B cell (primary cell): ENCODE data around the gene SFTPB. TPM values are rescaled to one million over a fixed set of nuclear protein-coding genes. Genes with fewer than 3 reads are reported as not detected.

ENCODE experiments used
- ATAC-seq: fragments of 200-7000 bp; cut with Tn5 transposase; one replicate; pipeline ENCODE4 v1.10.0; 2021; ENCODE audit warnings: low read depth, mild to moderate bottlenecking, moderate number of reproducible peaks, moderate library complexity
- CTCF ChIA-PET: fragments of 350-600 bp; sonication (Branson Sonifier 250); formaldehyde crosslinking; loops from one replicate; lab custom pipeline; 2021; ENCODE audit warnings: antibody characterized with exemption, inconsistent platforms; lab: Charles Lee
- POLR2A ChIA-PET: fragments of 350-600 bp; sonication (Branson Sonifier 250); formaldehyde crosslinking; loops from one replicate; lab custom pipeline; 2021; ENCODE audit warnings: antibody characterized with exemption; lab: Charles Lee
- DNase-seq: peaks from one replicate; pipeline ENCODE4 v3.0.0; 2013
- H2AFZ ChIP-seq: 2 replicates; pipeline ENCODE4 v1.6.1; 2012; ENCODE audit warnings: mild to moderate bottlenecking, low read depth, low read length; ENCODE audit not compliant: insufficient read depth, poor library complexity, severe bottlenecking
- H3K27ac ChIP-seq, 2 donors: 1 replicate in 1 of 2; 2 replicates in 1 of 2; pipeline ENCODE4 v1.5.1; 2012 to 2013; ENCODE audit warnings: low read length in 2 of 2, mild to moderate bottlenecking in 2 of 2, moderate library complexity in 1 of 2
- H3K27me3 ChIP-seq, 4 experiments: fragments of 200-600 bp in 1 of 4; sonication (generic) in 1 of 4; replicated peaks in 1 of 4; 1 replicate in 2 of 4; 2 replicates in 2 of 4; pipeline versions ENCODE4 v1.6.1 to v1.7.0; 2013 to 2016; ENCODE audit warnings: low read length in 3 of 4, mild to moderate bottlenecking in 2 of 4, mixed read lengths in 1 of 4, moderate library complexity in 1 of 4; ENCODE audit not compliant: insufficient read depth in 4 of 4, control insufficient read depth in 3 of 4; ENCODE audit errors: control extremely low read depth in 1 of 4
- H3K36me3 ChIP-seq, 2 experiments: replicated peaks in 1 of 2; 1 replicate in 1 of 2; 2 replicates in 1 of 2; pipeline versions ENCODE4 v1.6.1 to v1.7.1; 2013; ENCODE audit warnings: low read length in 1 of 2; ENCODE audit not compliant: insufficient read depth in 2 of 2, control insufficient read depth in 1 of 2; ENCODE audit errors: control extremely low read depth in 1 of 2, extremely low read depth in 1 of 2
- H3K4me1 ChIP-seq, 2 donors: fragments of 200-600 bp in 1 of 2; sonication (generic) in 1 of 2; 1 replicate in 1 of 2; 2 replicates in 1 of 2; pipeline versions ENCODE4 v1.5.1 to v1.6.1; 2013 to 2017; ENCODE audit warnings: low read length in 2 of 2; ENCODE audit not compliant: control insufficient read depth in 2 of 2, insufficient read depth in 2 of 2
- H3K4me2 ChIP-seq: replicated peaks from 2 replicates; pipeline ENCODE3; 2012; ENCODE audit warnings: mild to moderate bottlenecking, low read depth, low read length; ENCODE audit not compliant: poor library complexity, severe bottlenecking
- H3K4me3 ChIP-seq, 5 experiments: fragments of 200-600 bp in 1 of 5; sonication (generic) in 1 of 5; 1 replicate in 3 of 5; 2 replicates in 2 of 5; pipeline versions ENCODE4 v1.5.1 to v1.7.0; 2011 to 2016; ENCODE audit warnings: low read length in 4 of 5, mild to moderate bottlenecking in 4 of 5, low read depth in 2 of 5, control low read depth in 1 of 5, moderate library complexity in 1 of 5; ENCODE audit not compliant: insufficient read depth in 1 of 5; ENCODE audit errors: control extremely low read depth in 1 of 5, extremely low read depth in 1 of 5
- H3K79me2 ChIP-seq: fragments of 200-600 bp; sonication (generic); one replicate; pipeline ENCODE4 v1.6.0; 2016; ENCODE audit warnings: low read length; ENCODE audit not compliant: control insufficient read depth, insufficient read depth
- H3K9ac ChIP-seq: fragments of 200-600 bp; sonication (generic); 2 replicates; pipeline ENCODE4 v1.6.1; 2017; ENCODE audit warnings: mild to moderate bottlenecking, low read length, moderate library complexity
- H3K9me3 ChIP-seq, 3 donors: one replicate each; pipeline versions ENCODE4 v1.6.1 to v1.7.1; 2013; ENCODE audit warnings: low read length in 2 of 3; ENCODE audit not compliant: control insufficient read depth in 2 of 3, insufficient read depth in 1 of 3; ENCODE audit errors: control extremely low read depth in 1 of 3
- H4K20me1 ChIP-seq: 2 replicates; pipeline ENCODE4 v1.6.0; 2012; ENCODE audit warnings: mild to moderate bottlenecking, low read length; ENCODE audit not compliant: insufficient read depth, control insufficient read depth, poor library complexity, severe bottlenecking
- H3K27ac Mint-ChIP-seq: one replicate; pipeline ENCODE4 v1.8.0; 2021; ENCODE audit warnings: mixed read lengths
- H3K27me3 Mint-ChIP-seq: one replicate; pipeline ENCODE4 v1.8.0; 2021; ENCODE audit warnings: mixed read lengths
- H3K4me1 Mint-ChIP-seq: one replicate; pipeline ENCODE4 v1.8.0; 2021; ENCODE audit warnings: mixed read lengths
- H3K4me3 Mint-ChIP-seq: one replicate; pipeline ENCODE4 v1.8.0; 2021; ENCODE audit warnings: mixed read lengths
- H3K9me3 Mint-ChIP-seq: one replicate; pipeline ENCODE4 v1.8.0; 2022; ENCODE audit warnings: mixed read lengths; ENCODE audit not compliant: insufficient read depth
- EZH2 ChIP-seq: IDR thresholded peaks from 2 replicates; pipeline ENCODE4 v1.6.1; 2012; ENCODE audit warnings: borderline replicate concordance, low read depth, mild to moderate bottlenecking, moderate library complexity, low read length; ENCODE audit not compliant: insufficient read depth, poor library complexity, severe bottlenecking
- WGBS: methylation state at CpG from one replicate; pipeline ENCODE4 v1.1.5; 2013; ENCODE audit warnings: missing lambda C conversion rate; ENCODE audit not compliant: insufficient coverage; 5-methylcytosine and 5-hydroxymethylcytosine counted together
- intact Hi-C: fragments of 100-400 bp; cut with micrococcal nuclease; formaldehyde crosslinking; loops from one replicate; pipeline ENCODE4 v1.10.0; 2022
- polyA plus RNA-seq: library from polyadenylated mRNA; depleted of rRNA; stranded (reverse); fragments of >200 nt; gene quantifications from 2 replicates; pipeline ENCODE4 v1.2.3, GENCODE V29; 2012
- total RNA-seq, 2 donors: library from RNA; stranded (reverse); fragments of 120-200 nt in 1 of 2; gene quantifications; 1 replicate in 1 of 2; 2 replicates in 1 of 2; pipeline versions ENCODE4 v1.2.3 to v1.2.4, GENCODE V29; 2013 to 2022
- TF ChIP-seq, protein P1 (sequence below): fragments of 200-600 bp; IDR thresholded peaks from one replicate; pipeline ENCODE4 v1.8.0; 2022; ENCODE audit warnings: antibody characterized with exemption, mild to moderate bottlenecking

SFTPB gene
- total and polyA plus RNA-seq, 2 donors (not counting 1 experiment from before 2014, with no cell fraction given) = not detected

DNA sequence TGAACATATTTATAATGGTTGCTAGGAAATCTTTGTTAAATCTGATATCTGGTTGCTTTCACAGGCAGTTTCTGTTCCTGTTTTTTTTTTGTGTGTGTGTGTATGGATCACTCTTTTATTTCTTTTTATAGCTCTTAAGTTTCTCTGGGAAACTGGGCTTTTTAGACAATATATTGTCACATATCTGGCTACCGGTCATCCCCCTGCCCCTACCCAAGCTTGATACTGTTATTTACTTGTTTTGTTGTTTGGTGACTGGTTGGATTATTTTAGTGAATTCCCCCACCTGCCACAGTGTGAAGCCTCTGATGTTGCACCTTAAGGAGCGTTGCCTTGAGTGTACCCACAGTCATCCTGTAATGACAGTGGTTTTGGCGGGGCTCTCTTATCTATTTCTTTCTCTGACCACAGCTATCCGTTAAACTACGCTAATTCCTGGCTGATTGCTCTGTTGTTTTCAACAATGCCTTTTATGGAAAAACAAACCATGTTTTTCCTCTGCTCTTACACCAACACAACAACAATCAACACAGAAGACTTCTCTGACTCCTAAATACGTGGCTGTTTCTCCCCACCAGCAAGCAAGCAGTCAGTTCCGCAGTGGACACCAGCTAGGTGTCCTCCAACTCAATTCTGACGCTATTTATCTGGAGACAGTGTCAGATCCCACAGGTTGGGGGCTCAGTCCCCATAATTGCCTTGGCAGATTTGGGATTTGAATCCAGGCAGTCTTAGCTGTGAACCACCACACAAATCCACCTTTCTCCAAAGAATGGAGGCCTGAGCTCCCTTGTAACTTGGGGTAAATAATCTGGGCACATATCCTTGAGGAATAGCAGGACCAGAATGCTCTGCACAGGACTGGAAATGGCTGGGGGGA lies 37.0 kb upstream of the SFTPB start:
- Histone ChIP-seq H2AFZ (peak overlapping the region; percentile 29), H3K9me3 (no peaks in the 10 kb centered on the region), H3K9ac (peak overlapping the region; percentile 36), H3K4me2 (peak overlapping the region; percentile 66), H3K4me3 (peak overlapping the region in 3 of 5 experiments; percentile 8 to 28 (median 27)), H3K27ac (peak overlapping the region; percentile 71 to 75), H3K36me3 (no peaks in the 10 kb centered on the region), H3K27me3 (no peaks in the 10 kb centered on the region), H3K79me2 (no peaks in the 10 kb centered on the region), H3K4me1 (peaks cover 39 to 44% of the 10 kb centered on the region in 2 donors), H4K20me1 (no peaks in the 10 kb centered on the region)
- intact Hi-C loops = loop anchor here (10.0 kb wide), 1 partner anchor 170 kb away; the partner anchor contains the start of gene MAT2A
- peak overlapping the region; percentile 70 for H3K27ac Mint-ChIP-seq
- H3K27me3 Mint-ChIP-seq = peaks cover 8% of the 10 kb centered on the region
- H3K9me3 Mint-ChIP-seq = no peaks in the 10 kb centered on the region
- TF ChIP-seq EZH2 = no peak
- TF ChIP-seq, protein P1, sequence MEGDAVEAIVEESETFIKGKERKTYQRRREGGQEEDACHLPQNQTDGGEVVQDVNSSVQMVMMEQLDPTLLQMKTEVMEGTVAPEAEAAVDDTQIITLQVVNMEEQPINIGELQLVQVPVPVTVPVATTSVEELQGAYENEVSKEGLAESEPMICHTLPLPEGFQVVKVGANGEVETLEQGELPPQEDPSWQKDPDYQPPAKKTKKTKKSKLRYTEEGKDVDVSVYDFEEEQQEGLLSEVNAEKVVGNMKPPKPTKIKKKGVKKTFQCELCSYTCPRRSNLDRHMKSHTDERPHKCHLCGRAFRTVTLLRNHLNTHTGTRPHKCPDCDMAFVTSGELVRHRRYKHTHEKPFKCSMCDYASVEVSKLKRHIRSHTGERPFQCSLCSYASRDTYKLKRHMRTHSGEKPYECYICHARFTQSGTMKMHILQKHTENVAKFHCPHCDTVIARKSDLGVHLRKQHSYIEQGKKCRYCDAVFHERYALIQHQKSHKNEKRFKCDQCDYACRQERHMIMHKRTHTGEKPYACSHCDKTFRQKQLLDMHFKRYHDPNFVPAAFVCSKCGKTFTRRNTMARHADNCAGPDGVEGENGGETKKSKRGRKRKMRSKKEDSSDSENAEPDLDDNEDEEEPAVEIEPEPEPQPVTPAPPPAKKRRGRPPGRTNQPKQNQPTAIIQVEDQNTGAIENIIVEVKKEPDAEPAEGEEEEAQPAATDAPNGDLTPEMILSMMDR = no peak
- H3K4me1 Mint-ChIP-seq = peaks cover 39% of the 10 kb centered on the region
- POLR2A ChIA-PET = interaction anchor here (0.7 to 1.2 kb wide), 2 partner anchors 41 to 378 kb away, joined by 3 read pairs; no protein-coding TSS in a partner anchor
- CTCF ChIA-PET = interaction anchor here (0.5 to 8.8 kb wide), 6 partner anchors 24 to 366 kb away, joined by 3 to 134 read pairs (median 10); no protein-coding TSS in a partner anchor
- DNase-seq (peak; percentile 75), ATAC-seq (peak; percentile 66)
- 41% methylated on average over 7 of the region's 8 CpGs for WGBS
- peak overlapping the region; percentile 64 for H3K4me3 Mint-ChIP-seq
